ENCODE results near the gene ADAP1.

Gene ADAP1

GRCh38 chr7:907158-907980 lies 47.1 kb downstream of the ADAP1 start:
- no peak for DNase-seq

DNA sequence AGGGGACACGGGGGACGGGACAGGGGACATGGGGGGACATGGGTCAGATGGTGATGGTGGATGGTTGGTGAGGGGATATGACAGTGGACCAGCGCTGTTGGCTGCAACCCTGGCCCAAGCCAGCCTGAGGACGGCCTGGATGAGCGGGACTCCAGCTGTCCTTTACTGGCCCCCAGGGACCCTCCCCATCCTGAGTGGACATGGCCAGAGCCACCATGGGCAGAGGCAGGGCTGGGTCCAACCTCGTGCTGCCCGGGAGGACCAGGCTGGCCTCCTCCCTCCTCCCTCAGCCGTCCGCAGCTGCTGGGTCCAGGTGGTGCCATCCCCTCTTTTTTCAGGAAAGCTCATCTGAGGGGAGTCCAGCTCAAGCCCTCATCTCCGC lies 47.7 kb downstream of the ADAP1 start:
- no peak for DNase-seq

DNA sequence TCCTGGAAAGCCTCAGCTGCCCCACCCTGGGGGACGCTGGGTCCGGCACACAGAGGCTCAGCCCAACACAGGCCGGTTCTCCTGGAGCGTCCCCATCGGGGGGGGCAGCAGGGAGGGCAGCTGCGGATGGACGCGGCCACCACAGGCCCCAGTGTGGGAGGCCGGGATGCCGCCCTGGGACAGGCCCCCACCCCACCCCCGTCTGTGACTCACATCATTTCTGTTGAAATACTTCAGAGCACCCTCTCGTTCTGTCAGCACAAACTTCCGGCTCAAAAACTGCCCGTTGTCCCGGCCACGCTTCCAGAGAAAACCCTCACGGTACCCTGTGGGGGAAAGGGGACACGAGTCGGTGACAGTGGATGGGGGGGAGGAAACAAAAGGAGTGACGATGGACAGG lies 49.6 kb downstream of the ADAP1 start:
- no peak for DNase-seq

- no peak for DNase-seq
These were observed 50.3 kb downstream of the ADAP1 start for GRCh38 chr7:903921-904755.

- DNase-seq, result no peak
These were observed 51.5 kb downstream of the ADAP1 start for GRCh38 chr7:902996-903395.

DNA sequence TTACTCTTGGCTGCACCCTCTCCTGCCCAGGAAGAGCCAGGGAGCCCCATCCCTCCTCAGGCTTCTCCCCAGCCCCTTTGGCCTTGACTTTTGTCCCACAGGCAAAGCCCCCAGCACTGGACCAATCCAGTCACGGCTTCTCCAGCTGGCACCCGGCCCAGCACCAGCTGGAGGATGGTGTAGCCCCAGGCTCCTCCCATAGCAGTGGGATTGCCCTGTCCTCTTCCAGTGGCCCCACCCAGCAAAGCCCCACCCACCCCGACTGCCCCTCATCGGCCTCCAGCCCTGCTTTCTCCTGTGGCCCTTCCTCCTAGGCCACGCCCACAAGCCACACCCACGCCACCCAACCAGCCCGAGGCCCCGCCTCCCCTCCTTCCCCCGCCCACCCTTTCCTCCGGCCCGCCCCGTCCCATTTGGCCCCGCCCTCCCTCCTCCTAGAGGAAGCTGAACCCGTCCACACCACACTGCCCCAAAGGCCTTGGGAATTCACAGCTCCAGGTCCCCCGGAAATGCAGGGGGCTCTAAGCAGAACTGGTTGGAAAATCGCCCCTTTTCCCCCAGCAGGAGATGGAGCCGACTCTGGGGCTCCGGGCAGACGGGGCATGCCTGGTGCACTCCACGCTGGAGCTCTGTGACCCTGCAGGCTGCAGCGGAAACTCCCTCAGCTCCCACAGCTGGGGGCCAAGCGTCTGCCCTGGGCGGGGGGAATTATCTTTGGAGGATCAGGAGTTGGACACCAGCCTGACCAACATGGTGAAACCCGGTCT lies 52.9 kb downstream of the ADAP1 start:
- DNase-seq, result no peak

DNA sequence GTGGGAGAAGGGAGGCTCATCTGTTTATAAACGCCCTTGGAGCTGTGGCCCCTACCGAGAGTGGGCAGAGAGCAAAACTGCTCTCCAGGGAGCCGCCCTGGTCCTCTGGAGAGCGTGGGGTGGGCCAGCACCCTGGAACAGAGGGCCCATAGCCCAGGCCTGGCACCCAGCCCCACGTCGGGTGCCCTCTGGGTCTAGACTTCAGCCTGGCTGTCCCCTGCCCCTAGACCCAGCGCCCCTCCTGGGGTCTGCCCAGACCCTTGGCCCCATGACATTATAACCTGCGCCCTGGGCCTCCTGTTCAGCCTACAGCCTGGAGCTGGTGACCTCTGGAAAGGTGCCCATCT lies 53.5 kb downstream of the ADAP1 start:
- DNase-seq, result no peak

DNA sequence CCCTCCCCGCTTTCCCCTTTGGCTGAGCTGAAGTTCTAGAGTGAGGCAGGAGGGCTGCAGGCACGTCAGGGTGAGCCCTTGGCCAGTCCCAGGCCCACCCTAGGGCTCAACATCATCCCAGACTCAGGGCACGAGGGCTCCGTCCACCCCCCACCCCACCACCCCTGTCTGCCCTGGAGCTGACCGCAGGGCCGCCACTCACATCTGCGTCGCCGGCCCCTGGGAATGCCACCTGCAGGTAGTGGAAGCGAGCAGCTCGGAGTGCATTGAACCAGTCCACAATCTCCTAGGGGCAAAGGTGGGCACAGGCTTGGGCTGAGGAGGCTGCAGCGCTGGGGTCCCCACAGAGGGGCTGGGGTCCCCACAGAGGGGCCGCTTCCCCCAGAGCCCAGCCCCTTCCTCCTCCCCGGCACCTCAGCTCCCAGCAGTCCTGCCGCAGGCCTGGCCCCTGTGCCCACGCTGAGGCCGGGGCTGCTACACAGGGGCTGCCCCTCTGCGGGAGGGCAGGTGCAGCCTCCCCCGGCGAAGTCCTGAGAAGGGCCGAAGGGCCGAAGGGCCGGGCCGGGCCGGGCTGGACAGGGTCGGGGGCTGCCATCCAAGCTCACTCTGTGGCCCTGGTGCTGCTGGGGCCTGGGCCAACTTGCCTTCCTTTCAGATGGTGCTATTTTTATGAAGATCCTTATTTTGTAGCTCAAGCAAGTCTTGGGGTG lies 54.0 kb downstream of the ADAP1 start:
- no peak for DNase-seq

DNA sequence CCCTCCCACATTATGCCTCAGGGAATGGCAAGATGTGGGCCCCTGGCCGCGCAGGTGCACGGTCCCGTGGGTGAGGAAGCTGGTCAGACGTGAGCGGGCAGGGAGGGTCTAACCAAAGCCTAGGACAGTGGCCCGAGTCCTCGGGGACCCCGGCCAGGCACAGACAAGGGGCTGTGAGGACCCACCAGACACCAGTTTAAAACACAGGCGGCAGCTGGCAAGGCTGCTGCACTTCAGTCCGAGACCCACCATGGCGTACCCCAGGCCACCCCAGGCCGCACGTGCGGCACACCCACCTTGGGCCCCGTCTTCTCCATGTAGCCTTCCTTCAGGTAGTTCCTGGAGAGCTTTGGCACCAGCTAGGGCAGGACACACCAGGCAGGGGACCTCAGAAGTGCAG lies 54.7 kb downstream of the ADAP1 start:
- DNase-seq, result no peak

DNA sequence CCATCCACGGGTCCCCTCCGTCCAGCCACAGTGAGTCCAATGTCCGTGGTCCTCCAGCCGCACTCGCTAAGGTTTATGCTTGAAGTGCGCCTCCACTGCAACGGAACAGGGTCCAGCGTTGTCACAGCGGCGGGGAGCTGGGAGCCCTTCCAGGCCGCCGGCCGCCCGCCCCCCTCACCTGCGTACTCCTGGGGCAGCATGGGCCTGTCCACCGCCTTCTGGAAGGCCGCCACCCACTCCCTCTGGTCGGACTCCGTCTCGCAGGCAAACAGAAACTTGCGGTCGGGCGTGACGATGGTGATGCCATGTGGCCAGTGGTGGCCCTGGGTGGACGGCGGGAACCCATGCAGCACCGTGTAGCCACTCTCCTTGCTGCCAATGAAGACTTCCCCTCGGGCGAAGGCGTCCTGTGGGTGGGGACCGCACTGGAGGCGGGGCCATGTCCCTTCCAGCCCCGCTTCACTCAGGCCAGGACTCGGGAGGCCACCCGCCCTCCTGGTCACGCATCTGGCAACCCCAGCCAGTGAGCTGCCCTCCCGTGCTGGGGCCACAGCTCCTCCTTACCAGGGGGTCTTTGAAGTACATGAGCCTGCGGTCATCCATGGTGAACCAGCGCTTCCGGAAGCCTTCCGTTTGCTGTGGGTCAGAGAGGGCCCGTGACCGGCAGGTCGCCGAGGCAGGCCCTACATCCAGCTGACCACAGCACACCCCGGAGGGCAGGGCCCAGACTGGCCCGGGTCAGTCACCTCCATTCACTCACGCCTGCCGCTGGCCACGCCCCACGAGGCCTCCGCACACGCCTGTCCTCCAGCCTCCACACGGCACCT lies 55.4 kb downstream of the ADAP1 start:
- DNase-seq, result no peak

DNA sequence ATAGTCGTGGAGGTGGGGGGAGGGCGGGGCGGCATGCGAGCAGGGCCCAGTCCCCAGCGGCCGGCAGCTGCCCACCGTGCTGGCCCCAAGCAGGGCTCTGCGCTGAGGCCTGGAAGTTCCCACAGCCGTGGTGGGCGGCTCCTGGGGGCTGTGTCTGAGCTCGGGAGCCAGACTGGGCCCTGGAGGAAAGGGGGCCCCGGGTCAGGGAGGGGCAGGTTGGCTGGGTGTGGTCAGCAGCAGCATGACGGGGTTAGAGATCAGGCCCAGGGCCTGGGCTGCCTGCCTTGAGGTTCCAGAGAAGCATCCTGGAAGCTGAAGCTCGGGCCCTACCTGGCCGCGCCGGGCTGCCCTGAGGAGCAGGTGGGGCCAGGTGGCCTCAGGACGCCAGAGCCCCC lies 56.0 kb downstream of the ADAP1 start:
- no peak for DNase-seq

GRCh38 chr7:897771-898376 lies 56.6 kb downstream of the ADAP1 start:
- no peak for DNase-seq

- DNase-seq, result no peak
These were observed 57.4 kb downstream of the ADAP1 start for GRCh38 chr7:897086-897485.

DNA sequence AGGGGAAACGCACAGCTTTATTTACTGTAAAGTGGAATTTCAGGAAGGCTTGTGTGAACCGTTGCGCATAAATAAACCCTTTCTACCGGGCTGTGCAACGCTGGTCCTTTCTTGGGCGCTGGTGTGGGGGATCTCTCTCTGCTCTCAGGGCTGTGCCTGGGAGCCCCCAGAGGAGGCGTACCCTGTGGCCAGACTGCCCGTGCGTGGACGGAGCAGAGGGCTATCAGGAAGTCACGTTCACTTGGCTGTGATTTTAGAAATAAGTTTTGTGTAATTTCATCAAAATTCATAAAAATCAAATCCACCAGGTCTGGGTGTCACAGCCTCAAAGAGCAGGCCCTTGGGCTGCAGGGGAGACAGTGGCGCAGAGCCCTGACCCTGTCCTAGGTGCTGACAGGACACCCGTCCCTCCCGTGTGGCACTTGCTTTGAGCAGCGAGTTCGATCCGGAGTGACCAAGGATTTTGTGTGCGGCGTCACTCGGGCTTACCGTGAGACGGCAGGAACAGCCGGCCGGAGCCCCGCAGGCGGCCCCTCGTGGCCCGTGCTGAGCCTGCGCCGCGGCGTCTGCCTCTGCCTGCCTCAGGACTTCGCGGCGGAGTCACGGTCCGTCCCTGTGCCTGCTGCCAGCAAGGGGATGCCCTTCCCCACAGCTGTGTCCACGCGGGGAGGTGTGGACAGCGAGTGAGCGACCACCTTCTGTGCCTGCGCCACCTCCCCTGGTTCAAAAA lies 58.0 kb downstream of the ADAP1 start:
- DNase-seq, result no peak

DNA sequence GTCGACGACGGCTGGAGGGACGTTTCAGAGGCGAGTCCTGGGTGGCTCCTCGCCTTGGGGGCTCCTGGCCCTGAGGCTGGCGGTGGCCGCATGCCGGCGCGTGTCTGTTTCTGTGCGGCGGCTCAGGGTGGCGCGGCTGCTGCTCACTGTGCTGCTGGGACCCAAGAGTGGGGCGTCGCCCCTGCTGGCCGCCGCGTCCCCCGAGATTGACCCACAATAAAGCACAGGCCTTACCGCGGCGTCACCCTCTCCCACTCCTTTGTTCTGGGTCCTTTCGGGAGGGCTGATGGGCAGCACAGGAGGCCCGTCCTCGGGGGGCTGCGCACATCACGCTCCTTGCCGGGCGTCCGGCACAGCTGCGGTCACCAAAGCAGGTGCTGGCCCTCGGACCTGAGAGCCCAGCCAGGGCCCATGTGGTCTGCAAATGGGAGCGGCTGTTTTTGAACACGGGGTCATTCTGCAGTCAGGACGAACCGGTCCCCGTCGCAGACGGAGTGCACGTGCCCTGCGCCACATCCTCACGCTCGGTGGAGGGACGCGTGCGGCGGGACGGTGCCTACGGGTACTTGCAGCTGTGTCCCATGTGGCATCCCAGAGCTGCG lies 58.9 kb downstream of the ADAP1 start:
- DNase-seq, result no peak

- DNase-seq, result no peak
These were observed 59.5 kb downstream of the ADAP1 start for GRCh38 chr7:894927-895450.

GRCh38 chr7:894164-894867 lies 60.2 kb downstream of the ADAP1 start:
- DNase-seq, result no peak

- DNase-seq, result no peak
These were observed 60.8 kb downstream of the ADAP1 start for GRCh38 chr7:893686-894085.
